Measurements from ENCODE around the gene PPIG.
"Not testable (repeated sequence)": the region's sequence is repeated elsewhere in the genome, so short reads cannot be mapped to it uniquely, and the experiment has no call there.

GRCh38 chr2:169687943-169688342, 103.8 kb downstream of the PPIG start:
- TF ChIP-seq CTCF (IDR thresholded peaks at IDR 0.05); POLR2AphosphoS5 (IDR thresholded peaks at IDR 0.05; ENCODE audit: insufficient read depth in 1 of 2, low read depth in 1 of 2); POLR2A (IDR thresholded peaks at IDR 0.05): not testable (repeated sequence)
